Measurements from ENCODE around the gene STK25. TPM values are rescaled to one million over a fixed set of nuclear protein-coding genes. Genes with fewer than 3 reads are reported as not detected.

Gene STK25
- total and polyA plus RNA-seq, 2 experiments from 2014 or later, result 125 to 304 TPM

GRCh38 chr2:241475267-241475666, 33.1 kb downstream of the STK25 start (continued):
- TF ChIP-seq, protein P1, sequence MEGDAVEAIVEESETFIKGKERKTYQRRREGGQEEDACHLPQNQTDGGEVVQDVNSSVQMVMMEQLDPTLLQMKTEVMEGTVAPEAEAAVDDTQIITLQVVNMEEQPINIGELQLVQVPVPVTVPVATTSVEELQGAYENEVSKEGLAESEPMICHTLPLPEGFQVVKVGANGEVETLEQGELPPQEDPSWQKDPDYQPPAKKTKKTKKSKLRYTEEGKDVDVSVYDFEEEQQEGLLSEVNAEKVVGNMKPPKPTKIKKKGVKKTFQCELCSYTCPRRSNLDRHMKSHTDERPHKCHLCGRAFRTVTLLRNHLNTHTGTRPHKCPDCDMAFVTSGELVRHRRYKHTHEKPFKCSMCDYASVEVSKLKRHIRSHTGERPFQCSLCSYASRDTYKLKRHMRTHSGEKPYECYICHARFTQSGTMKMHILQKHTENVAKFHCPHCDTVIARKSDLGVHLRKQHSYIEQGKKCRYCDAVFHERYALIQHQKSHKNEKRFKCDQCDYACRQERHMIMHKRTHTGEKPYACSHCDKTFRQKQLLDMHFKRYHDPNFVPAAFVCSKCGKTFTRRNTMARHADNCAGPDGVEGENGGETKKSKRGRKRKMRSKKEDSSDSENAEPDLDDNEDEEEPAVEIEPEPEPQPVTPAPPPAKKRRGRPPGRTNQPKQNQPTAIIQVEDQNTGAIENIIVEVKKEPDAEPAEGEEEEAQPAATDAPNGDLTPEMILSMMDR (conservative IDR thresholded peaks at IDR 0.05; ENCODE audit: low read depth in 2 of 2), result no peak

DNA sequence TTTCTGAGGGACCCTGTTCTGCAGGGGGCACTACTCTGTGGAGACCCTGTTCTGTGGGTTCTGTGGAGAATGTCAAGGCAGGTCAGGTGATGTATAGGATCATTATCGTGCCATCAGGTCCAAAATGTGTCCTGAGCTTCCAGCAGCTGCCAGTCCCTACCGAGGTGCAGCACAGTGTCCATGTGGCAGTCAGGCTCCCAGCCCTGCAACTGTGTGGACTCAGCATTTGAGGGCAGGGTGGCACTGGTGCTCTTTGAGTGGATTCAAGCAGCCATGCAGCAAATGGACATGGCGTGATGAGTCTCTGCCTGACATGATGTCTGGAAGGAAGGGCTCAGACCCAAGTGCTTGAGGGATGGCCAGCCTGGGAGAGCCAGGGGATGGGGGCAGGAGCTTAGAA, 35.0 kb downstream of the STK25 start:
- peaks cover 21% of the 10 kb centered on the region for H3K9me3 Mint-ChIP-seq
- no peak for ATAC-seq

More for the DNA sequence above, 35.0 kb downstream of the STK25 start:
- Mint-ChIP-seq H3K27me3 (ENCODE audit: insufficient read depth, low read depth, poor library complexity) (peaks cover 12% of the 10 kb centered on the region), H3K4me1 (no peaks in the 10 kb centered on the region), H3K27ac (no peak overlapping the region), H3K4me3 (no peak overlapping the region), H3K36me3 (ENCODE audit: low read depth) (no peaks in the 10 kb centered on the region)
- TF ChIP-seq, protein P2, sequence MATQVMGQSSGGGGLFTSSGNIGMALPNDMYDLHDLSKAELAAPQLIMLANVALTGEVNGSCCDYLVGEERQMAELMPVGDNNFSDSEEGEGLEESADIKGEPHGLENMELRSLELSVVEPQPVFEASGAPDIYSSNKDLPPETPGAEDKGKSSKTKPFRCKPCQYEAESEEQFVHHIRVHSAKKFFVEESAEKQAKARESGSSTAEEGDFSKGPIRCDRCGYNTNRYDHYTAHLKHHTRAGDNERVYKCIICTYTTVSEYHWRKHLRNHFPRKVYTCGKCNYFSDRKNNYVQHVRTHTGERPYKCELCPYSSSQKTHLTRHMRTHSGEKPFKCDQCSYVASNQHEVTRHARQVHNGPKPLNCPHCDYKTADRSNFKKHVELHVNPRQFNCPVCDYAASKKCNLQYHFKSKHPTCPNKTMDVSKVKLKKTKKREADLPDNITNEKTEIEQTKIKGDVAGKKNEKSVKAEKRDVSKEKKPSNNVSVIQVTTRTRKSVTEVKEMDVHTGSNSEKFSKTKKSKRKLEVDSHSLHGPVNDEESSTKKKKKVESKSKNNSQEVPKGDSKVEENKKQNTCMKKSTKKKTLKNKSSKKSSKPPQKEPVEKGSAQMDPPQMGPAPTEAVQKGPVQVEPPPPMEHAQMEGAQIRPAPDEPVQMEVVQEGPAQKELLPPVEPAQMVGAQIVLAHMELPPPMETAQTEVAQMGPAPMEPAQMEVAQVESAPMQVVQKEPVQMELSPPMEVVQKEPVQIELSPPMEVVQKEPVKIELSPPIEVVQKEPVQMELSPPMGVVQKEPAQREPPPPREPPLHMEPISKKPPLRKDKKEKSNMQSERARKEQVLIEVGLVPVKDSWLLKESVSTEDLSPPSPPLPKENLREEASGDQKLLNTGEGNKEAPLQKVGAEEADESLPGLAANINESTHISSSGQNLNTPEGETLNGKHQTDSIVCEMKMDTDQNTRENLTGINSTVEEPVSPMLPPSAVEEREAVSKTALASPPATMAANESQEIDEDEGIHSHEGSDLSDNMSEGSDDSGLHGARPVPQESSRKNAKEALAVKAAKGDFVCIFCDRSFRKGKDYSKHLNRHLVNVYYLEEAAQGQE (IDR thresholded peaks at IDR 0.05; ENCODE audit: unreplicated experiment), result no peak
- TF ChIP-seq STAT1 (IDR thresholded peaks at IDR 0.05; ENCODE audit: unreplicated experiment) (no peak), JUNB (IDR thresholded peaks at IDR 0.05; ENCODE audit: unreplicated experiment) (no peak), POLR2AphosphoS5 (IDR thresholded peaks at IDR 0.05; ENCODE audit: low read depth) (no peak), EZH2phosphoT487 (IDR thresholded peaks at IDR 0.05; ENCODE audit: unreplicated experiment) (no peak), NANOG (IDR thresholded peaks at IDR 0.05; ENCODE audit: borderline replicate concordance) (no peak), EZH2 (IDR thresholded peaks at IDR 0.05; ENCODE audit: low read depth, unreplicated experiment) (no peak), ZNF331 (CRISPR knock-in tag; IDR thresholded peaks at IDR 0.05; ENCODE audit: low read depth) (no peak)
- TF ChIP-seq, protein P3, sequence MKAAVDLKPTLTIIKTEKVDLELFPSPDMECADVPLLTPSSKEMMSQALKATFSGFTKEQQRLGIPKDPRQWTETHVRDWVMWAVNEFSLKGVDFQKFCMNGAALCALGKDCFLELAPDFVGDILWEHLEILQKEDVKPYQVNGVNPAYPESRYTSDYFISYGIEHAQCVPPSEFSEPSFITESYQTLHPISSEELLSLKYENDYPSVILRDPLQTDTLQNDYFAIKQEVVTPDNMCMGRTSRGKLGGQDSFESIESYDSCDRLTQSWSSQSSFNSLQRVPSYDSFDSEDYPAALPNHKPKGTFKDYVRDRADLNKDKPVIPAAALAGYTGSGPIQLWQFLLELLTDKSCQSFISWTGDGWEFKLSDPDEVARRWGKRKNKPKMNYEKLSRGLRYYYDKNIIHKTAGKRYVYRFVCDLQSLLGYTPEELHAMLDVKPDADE (IDR thresholded peaks at IDR 0.05), result no peak
- no peak overlapping the region for H3K27ac ChIP-seq (ENCODE audit: low read depth)
- H3F3A ChIP-seq (replicated peaks; ENCODE audit: low read depth), result no peaks in the 10 kb centered on the region
- no peaks in the 10 kb centered on the region for H4K20me1 ChIP-seq (replicated peaks; ENCODE audit: insufficient read depth)
- no peak overlapping the region for H2AFZ ChIP-seq
- H3K27me3 ChIP-seq (ENCODE audit: insufficient read depth), result no peaks in the 10 kb centered on the region
- H3K4me1 ChIP-seq (ENCODE audit: insufficient read depth), result no peaks in the 10 kb centered on the region
- no peaks in the 10 kb centered on the region for H3K9me2 ChIP-seq (ENCODE audit: insufficient read depth)
- H3K4me2 ChIP-seq, result no peak overlapping the region
- no peaks in the 10 kb centered on the region for H3K79me2 ChIP-seq (replicated peaks; ENCODE audit: insufficient read depth)
- H3K36me3 ChIP-seq (ENCODE audit: insufficient read depth), result no peaks in the 10 kb centered on the region
- DNase-seq (ENCODE audit: low spot score), result no peak
- no peak overlapping the region for H3K4me3 ChIP-seq
